HG03460 (cell line): Measurements from ENCODE around the gene NPAS1.
"Not testable (repeated sequence)": the region's sequence is repeated elsewhere in the genome, so short reads cannot be mapped to it uniquely, and the experiment has no call there.

Source experiments
- ATAC-seq: cut with Tn5 transposase; IDR thresholded peaks from one replicate; pipeline ENCODE4 v1.9.1; 2021; ENCODE audit not compliant: unreplicated experiment

NPAS1 gene

DNA sequence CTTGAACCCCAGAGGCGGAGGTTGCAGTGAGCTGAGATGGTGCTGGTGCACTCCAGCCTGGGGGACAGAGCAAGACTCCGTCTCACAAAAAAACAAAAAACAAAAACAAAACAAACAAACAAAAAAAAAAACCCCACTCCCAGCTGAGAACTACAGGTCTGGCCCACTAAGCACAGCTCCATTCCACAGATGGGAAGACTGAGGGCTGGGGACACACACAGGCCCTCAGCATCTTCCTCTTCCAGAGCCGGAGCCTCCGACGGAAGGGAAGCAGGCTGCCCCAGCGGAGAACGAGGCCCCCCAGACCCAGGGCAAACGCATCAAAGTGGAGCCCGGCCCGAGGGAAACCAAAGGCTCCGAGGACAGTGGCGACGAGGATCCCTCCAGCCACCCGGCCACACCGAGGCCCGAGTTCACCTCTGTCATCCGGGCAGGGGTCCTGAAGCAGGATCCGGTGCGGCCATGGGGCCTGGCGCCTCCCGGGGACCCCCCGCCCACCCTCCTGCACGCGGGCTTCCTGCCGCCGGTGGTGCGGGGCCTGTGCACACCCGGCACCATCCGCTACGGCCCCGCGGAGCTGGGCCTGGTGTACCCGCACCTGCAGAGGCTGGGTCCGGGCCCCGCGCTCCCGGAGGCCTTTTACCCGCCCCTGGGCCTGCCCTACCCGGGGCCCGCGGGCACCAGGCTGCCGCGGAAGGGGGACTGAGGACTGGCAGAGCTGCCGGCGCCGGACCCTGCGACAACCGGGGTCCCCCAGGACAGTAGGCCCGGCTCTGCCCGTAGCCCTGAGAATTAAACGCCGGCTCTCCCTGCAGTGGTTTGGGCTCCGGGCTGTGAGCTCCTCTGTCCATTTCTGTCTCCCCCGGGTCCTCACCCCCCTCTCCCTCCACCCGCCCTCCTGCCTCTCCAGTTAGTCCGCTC, 25.6 kb downstream of the NPAS1 start:
- ATAC-seq, result no peak

DNA sequence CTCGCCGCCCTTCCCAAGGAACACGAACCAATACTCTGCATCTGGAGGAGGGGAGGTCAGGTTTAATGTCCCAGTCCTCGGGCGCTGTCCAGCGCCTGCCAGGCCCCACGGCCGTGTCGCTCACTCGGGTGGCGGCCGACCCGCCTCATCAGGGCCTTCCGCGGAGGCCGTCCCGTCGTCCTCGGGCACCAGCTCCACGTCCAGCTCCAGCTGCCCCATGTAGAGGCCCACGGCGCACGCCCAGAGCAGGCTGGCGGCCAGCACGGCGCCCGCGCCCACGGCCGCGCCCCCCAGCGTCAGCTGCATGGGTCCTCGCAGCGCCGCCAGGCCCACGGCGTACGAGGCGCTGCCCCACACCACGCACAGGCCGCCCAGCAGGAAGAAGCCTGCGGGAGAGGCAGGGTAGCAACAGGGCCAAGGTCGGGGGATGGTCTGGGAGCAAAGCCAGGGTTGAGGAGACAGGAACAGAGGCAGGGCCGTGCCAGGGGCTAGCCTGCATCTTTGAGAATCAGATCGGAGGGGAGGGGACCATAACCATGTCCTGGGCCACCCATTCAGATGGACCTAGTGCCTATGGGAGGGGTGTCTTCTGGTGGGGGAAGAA, 26.3 kb downstream of the NPAS1 start:
- no peak for ATAC-seq

DNA sequence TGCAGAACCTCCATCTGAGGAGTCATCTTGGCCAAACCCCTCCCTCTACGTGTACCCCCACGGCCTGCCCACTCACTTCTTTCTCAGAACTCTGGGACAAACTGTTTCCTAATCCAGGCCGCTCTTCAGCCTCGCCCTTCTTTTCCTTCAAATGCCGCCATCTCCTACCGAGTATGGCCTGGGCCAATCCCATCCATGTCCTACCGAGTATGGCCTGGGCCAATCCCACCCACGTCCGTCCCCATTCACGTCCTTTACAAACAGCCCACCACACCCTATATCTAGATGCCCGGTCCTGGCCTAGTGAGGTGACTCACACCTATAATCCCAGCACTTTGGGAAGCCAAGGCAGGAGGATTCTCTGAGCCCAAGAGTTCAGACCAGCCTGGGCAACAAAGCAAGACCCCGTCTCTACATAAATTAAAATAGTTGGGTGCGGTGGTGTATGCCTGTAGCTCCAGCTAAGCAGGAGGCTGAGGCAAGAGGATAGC, 27.7 kb downstream of the NPAS1 start:
- ATAC-seq, result no peak

DNA sequence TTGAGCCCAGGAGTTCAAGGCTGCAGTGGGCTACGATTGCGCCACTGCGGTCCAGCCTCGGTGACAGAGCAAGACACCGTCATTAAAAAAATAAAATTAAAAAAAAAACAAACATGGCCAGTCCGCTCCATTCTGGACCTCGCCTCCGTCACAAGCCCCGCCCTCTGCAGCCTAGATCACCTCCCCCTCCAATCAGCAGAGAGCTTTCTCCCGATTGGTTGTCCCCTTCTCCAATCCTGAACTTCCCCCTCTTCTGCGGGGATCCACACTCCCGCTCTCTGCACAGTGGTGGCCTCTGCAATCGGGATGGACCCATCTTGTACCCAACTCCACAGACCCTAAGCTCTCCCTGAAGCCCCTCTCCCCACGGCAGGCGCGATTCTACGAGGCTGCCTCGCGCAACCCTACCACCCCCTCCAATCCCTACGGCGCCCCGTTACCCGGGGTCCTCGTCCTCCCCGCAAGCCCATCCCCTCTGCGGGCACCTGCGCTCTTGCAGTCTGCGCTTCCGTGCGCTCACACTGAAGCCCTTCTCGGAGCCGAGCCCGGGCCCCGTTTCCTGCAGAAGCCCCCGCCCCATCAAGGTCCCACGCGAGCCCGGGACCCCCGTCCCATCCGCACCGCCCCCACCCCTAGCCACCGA, 28.2 kb downstream of the NPAS1 start:
- ATAC-seq, result peak; percentile 43

DNA sequence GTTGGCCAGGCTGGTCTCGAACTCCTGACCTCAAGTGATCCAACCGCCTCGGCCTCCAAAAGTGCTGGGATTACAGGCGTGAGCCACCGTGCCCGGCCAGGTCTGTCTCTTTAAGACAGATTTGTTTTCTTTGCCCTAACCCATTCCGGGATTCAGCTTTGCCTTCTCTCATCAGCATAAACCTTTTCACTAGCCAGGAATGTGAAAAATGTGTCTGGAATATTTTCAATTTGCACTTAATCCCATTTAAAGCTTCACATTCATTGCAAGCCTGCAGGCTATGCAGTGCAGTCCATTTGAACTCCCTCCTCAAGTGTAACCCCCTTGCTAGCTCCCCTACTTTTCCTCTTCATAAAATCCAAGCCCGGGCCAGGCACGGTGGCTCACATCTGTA, 29.7 kb downstream of the NPAS1 start:
- no peak for ATAC-seq

DNA sequence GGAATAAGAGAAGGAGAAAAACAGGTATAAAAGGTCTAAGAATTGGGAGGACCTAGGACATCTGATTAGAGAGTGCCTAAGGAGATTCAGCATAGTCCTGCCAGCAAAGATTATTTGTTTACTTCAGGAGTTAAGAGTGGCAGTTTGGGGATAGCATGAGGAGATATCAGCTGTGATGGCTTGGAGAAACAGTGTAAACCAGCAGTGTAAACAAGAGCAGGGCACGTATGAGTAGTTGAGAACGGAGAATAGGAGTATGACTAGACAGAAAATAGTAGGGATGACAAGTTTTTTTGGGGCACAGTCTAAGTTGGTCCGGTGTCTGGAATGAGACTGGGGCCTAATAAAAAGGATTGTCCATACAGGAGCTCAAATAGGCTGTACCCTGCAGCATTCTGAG, 30.9 kb downstream of the NPAS1 start:
- ATAC-seq, result not testable (repeated sequence)

DNA sequence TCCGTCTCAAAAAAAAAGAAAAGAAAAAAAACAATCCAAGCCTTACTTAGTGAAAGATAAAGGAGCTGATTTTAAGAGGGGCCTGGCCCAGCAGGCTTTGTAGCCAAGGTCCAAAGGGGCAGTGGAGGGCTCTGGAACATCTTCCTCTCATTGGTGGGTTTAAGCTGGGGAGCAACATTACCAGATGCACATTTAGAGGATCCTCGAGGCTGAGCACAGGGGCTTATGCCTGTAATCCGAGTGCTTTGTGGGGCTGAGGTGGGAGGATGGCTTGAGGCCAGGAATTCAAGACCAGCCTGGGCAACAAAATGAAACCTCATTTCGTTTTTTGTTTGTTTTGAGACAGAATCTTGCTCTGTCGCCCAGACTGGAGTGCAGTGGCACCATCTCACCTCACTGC, 36.8 kb downstream of the NPAS1 start:
- ATAC-seq, result no peak

DNA sequence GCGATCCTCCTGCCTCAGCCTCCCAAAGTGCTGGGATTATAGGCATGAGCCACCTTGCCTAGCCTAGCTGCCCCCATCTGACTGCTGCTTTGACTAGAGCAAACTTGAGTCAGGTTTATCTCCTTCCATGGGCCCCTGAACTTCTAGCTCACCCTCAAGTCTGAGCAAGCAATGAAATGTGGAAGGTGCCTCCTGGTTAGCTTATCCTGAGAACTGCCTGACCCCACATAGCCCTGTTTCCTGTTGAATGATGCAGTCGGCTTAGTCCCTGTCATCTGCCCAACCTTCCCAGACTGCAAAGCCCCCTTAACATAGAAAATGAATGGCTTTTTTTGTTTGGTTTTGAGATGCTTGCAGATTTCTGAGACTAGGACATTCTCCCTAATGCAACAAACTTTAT, 37.7 kb downstream of the NPAS1 start:
- ATAC-seq, result no peak

DNA sequence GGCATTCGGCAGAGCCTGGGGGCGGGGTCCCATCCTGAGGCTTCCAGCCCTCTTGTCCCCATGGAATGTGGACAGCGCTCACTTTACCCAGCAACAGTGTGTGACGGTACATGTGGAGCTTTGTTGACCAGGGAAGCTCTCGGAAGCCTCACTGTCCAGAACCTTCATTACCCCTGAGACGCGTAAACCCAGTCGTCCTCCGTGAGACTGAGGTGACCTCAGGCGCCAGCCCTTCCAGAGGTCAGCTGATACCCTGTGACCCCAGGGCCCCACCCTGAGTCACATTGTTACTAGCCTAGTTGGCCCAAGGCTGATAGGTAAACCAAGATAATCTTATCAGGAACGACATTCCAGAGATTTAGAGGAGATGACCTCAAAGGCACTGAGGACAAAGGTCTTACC, 39.0 kb downstream of the NPAS1 start:
- no peak for ATAC-seq

DNA sequence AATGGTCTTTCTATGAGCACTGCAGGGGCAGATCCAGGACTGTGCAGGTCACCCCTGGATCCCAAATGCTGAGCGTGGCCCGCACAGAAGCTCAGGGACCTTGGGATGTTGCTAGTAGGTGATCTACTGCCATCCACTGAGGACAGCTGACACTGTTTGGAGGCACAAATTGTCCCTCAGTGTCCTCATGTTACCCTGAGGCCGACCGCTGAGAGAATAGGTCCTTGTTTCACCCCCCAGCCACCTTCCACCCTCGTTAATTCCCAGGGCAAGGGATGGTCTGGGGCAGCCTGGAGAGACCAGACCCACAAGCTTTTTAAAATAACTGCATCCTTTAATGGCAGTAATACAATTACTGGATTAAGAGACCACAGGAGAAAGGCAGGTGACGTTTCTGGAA, 44.2 kb downstream of the NPAS1 start:
- ATAC-seq, result no peak

DNA sequence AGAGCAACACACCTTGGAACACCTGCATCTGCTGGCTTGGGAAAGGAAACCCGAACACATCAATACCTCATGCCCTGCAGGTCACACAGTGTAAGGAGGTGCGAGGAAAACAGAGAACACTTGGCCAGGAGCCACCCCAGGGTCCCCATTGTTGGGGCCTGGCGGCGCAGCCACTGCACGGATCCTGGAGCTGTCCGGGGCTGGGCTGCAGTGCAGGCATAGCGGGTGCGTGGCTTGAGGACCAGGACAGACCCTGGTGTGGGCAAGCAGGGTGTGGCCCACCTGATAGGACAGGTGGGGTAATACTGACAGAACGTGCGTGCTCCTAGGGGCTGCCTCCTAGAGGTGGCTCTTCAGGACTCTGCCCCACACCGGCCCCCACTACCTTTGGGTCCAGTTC, 45.6 kb downstream of the NPAS1 start:
- no peak for ATAC-seq

DNA sequence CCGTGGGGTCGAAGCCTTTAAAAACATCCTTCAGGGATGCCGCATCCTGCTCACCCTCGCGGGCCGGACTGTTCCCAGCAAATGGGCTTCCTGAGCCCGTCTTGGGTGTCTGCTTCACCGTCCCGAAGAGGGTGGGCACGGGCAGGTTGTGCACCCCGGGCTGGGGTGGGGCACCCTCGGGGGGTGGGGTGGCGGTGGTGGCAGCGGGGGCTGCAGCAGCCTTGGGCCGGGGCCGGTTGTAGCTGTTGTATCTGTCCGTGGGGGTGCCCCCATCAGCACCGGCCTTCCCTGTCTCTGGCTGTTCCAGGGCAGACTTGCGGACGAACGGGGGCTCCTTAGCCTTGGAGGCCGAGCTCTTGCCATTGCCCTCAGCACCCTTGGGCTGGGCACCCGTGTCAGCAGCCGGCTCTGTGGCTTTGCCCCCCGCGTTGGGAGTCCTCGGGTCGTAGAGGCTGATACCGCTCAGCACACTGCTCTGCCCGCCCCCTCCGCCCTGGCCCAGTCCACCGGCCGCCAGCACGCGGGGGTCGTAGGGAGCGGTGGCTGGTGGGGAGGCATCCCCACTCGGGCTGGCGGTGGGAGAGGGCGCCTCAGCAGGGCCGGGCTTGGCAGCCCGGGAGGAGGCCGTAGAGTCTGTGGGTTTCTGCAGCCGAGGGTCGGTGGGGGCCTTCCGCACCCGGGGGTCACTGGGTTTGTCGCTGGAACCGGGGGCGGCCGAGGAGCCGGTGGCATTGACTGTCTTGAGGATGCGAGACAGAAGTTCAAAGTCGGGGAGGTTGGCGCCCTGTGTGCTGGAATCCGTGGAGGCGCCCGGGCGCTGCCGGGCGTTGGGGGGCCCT, 47.0 kb downstream of the NPAS1 start:
- no peak for ATAC-seq

DNA sequence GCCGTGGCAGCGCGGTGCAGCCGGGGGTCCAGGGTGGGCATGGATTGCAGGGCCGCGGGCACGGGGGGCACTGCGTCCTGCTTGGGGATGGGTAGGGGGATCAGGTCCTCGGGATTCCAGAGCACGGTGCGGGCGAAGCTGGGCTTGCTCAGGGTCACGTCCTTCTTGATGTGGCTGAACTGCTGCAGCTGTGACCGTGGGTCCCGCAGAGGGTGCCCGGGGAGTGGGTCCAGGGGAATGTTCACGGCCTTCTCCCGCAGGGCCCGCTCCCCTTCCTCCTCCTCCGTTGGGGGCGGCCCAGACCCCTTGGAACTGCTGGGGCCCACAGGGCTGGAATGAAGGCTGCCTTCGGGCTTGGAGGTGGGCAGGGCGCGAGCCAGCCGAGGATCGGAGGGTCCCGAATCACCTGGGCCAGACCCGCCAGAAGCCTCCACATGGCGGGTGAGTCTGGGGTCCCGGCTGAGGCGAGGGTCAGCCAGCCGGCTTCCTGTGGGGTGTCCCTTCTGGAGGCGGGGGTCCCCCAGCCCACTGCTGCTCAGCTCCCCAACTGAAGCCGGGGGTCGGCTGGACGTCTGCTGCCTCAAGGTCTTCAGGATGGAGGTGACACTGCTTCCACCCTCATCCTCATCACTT, 47.7 kb downstream of the NPAS1 start:
- ATAC-seq, result no peak

DNA sequence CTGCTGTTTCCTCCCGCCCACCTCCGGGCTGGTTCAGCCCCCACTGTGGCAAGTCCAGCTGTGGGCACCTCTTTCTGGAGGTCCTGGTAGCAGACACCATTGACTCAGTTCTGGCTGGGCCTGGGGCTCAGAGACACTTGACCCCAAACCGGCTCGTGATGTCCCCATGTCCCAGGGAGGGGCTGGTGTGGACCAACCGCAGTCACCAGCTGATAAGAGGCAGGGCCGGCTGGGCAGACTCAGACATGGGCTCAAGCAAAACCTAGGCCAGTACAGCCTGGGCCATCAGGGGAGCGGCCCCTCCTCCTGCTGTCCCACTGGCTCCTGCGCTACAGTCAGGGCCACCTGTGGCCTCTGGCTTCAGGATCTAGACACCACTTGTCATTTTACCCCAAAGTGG, 48.6 kb downstream of the NPAS1 start:
- no peak for ATAC-seq

DNA sequence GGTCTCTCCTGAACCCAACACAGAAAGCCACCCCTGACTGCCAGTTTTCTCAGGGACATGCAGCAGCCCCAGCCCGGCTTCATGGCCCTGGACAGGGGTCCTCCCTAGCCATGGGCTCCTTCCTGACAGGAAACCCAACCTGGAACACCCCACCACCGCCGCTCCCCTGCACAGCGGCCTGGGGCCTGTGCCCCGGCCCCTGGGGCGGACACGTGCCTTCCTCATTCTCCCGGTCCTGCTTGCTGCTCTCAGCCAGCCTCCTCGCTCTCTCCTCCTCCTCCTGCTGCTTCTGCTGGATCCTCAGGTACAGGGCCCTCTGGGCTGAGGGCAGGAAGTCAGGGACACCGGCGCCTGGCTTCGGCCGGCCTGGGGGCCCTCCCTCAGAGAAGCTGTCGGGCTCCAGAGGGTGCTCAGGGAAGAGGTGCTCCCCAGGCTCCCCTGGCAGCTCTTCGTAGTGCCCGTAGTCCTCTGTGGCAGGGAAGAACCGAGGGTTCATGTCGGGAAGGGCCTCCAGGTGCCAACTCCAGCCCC, 49.3 kb downstream of the NPAS1 start:
- ATAC-seq, result no peak

DNA sequence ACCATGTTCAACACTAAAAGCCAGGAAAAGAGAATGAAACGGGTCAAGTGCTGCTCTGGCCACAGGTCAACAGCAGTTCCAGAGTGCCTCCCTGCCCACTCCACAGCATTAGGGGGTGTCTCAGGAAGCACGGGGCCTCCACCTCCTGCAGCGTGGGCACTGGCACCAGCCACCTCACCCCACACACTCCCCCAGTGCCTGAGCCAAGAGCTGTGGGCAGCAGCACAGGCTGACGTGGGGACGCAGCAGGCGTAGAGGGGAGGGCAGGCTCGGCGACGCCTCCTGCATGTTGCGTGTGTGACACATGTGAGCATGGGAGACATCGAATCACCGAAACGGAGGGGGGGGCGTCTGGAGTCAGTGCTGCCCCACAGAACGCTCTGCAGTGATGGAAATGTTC, 50.2 kb downstream of the NPAS1 start:
- ATAC-seq, result no peak

DNA sequence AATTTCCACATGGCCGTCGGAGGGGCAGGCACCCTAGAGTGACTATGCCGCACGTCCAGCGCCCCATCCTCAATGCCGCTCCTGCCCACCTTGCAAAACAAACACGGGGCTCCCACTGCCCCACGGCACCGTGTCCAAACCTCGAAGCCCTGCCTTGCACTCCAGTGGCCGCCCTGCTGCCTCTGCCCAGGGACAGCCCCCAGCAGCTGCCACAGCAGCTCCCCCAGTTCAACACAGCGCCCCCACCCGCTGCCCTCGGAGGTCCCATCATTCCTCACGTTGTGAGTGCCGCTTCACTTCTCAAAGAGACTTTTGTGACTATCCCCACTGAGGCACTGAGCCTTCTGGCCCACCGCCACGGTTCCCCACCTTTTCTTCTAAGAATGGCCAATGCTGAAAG, 51.1 kb downstream of the NPAS1 start:
- ATAC-seq, result no peak

DNA sequence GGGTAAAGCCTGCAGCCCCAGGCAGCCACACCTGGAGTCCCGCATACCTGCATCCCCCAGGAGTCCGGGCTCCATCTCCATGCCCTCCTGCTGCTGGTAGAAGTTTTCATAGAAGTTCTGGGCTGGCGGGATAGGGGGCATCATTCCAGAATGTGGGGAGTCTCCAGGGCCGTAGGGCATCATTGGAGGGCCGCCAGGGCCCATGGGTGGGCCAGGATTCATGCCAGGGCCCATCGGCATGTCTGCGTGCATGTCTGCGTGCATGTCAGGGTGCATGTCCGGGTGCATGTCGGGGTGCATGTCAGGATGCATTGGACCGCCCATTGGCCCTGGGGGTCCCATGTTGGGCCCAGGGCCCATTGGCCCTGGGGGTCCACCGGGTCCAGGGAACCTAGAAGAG, 52.1 kb downstream of the NPAS1 start:
- no peak for ATAC-seq

DNA sequence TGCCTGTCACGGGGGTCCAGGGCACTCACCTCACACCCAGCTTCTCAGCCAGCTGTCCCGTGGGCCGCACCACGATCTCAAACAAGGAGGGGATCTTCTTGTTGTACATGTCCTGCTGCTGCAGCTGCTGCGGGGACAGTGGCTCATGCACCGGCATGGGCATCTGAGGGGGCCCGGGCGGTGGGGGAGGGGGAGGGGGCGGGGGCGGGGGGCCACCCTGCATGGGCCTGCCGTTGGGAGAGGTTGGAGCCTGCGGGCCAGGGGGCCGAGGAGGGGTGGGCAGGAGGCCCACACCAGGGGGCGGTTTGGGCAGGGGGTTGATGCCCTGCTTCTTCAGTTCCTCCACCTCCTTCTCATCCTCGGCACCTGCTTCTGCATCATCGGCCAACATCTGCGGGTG, 52.7 kb downstream of the NPAS1 start:
- ATAC-seq, result no peak

DNA sequence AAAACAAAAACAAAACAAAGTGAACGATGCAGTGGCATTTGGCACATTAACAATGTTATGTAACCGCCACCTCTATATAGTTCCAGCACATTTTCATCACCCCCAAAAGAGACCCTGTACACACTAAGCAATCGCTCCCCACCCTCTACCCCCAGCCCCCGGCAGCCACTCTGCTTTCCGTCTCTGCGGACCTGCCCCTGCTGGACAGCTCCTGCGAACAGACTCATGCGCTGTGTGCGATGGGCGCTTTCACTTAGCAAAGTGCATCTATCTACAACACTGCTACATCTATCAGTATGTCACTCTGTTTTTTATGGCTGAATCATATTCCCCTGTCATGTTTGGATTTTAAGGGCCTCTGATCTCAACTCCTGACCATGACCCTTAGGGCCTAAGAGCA, 53.9 kb downstream of the NPAS1 start:
- ATAC-seq, result no peak
